ENCODE results near the gene PTPRM.

The PTPRM gene

GRCh38 chr18:7840411-7840810, 273.3 kb downstream of the PTPRM start:
- no peak for TF ChIP-seq CTCF (IDR thresholded peaks at IDR 0.05; ENCODE audit: low read length)
- TF ChIP-seq EZH2phosphoT487 (IDR thresholded peaks at IDR 0.05; ENCODE audit: low read length): no peak
- no peak for TF ChIP-seq EZH2 (optimal IDR thresholded peaks at IDR 0.05; ENCODE audit: low read depth, low read length)
- Histone ChIP-seq H3K36me3 (replicated peaks; ENCODE audit: insufficient read depth, low read length) (no peaks in the 10 kb centered on the region), H2AFZ (ENCODE audit: low read length) (no peak overlapping the region), H3K4me3 (ENCODE audit: low read length) (no peak overlapping the region), H3K4me2 (ENCODE audit: low read depth, low read length) (no peak overlapping the region), H3K79me2 (ENCODE audit: low read length) (no peaks in the 10 kb centered on the region), H3K9me2 (replicated peaks; ENCODE audit: insufficient read depth, low read length) (no peaks in the 10 kb centered on the region), H3K9me3 (replicated peaks; ENCODE audit: insufficient read depth, low read length) (no peaks in the 10 kb centered on the region), H3K27me3 (replicated peaks; ENCODE audit: insufficient read depth, low read length) (no peaks in the 10 kb centered on the region), H3K27ac (ENCODE audit: low read length) (no peak overlapping the region), H3K4me1 (ENCODE audit: low read length) (no peaks in the 10 kb centered on the region), H4K20me1 (ENCODE audit: insufficient read depth, low read length) (no peaks in the 10 kb centered on the region), H3K9ac (ENCODE audit: low read length) (no peak overlapping the region), H3F3A (ENCODE audit: insufficient read depth, low read length) (no peaks in the 10 kb centered on the region)
- DNase-seq: no peak

- Histone ChIP-seq H3K79me2 (ENCODE audit: low read length) (no peaks in the 10 kb centered on the region), H3K9me2 (replicated peaks; ENCODE audit: insufficient read depth, low read length) (no peaks in the 10 kb centered on the region), H3K4me1 (ENCODE audit: low read length) (no peaks in the 10 kb centered on the region), H3K27ac (ENCODE audit: low read length) (no peak overlapping the region), H3K36me3 (replicated peaks; ENCODE audit: insufficient read depth, low read length) (no peaks in the 10 kb centered on the region), H3K9ac (ENCODE audit: low read length) (no peak overlapping the region), H3K4me3 (ENCODE audit: low read length) (no peak overlapping the region), H3K4me2 (ENCODE audit: low read depth, low read length) (no peak overlapping the region), H2AFZ (ENCODE audit: low read length) (no peak overlapping the region), H3K9me3 (replicated peaks; ENCODE audit: insufficient read depth, low read length) (no peaks in the 10 kb centered on the region), H3F3A (ENCODE audit: insufficient read depth, low read length) (no peaks in the 10 kb centered on the region), H4K20me1 (ENCODE audit: insufficient read depth, low read length) (no peaks in the 10 kb centered on the region), H3K27me3 (replicated peaks; ENCODE audit: insufficient read depth, low read length) (no peaks in the 10 kb centered on the region)
- DNase-seq: no peak
- no peak for TF ChIP-seq CTCF (IDR thresholded peaks at IDR 0.05; ENCODE audit: low read length)
- no peak for TF ChIP-seq EZH2phosphoT487 (IDR thresholded peaks at IDR 0.05; ENCODE audit: low read length)
- TF ChIP-seq EZH2 (optimal IDR thresholded peaks at IDR 0.05; ENCODE audit: low read depth, low read length): no peak
Measured at GRCh38 chr18:7844017-7844416, 276.9 kb downstream of the PTPRM start.

- TF ChIP-seq EZH2phosphoT487 (IDR thresholded peaks at IDR 0.05; ENCODE audit: low read length): no peak
- no peak for TF ChIP-seq CTCF (IDR thresholded peaks at IDR 0.05; ENCODE audit: low read length)
- no peaks in the 10 kb centered on the region for H3K27me3 ChIP-seq (replicated peaks; ENCODE audit: insufficient read depth, low read length)
- no peaks in the 10 kb centered on the region for H3K9me3 ChIP-seq (replicated peaks; ENCODE audit: insufficient read depth, low read length)
- DNase-seq: no peak
- no peaks in the 10 kb centered on the region for H3K79me2 ChIP-seq (ENCODE audit: low read length)
- no peaks in the 10 kb centered on the region for H3K4me1 ChIP-seq (ENCODE audit: low read length)
- H3K27ac ChIP-seq (ENCODE audit: low read length): no peak overlapping the region
- no peaks in the 10 kb centered on the region for H3K9me2 ChIP-seq (replicated peaks; ENCODE audit: insufficient read depth, low read length)
- H2AFZ ChIP-seq (ENCODE audit: low read length): no peak overlapping the region
- H4K20me1 ChIP-seq (ENCODE audit: insufficient read depth, low read length): no peaks in the 10 kb centered on the region
- H3K4me3 ChIP-seq (ENCODE audit: low read length): no peak overlapping the region
- H3F3A ChIP-seq (ENCODE audit: insufficient read depth, low read length): no peaks in the 10 kb centered on the region
- no peak overlapping the region for H3K9ac ChIP-seq (ENCODE audit: low read length)
- no peaks in the 10 kb centered on the region for H3K36me3 ChIP-seq (replicated peaks; ENCODE audit: insufficient read depth, low read length)
- no peak overlapping the region for H3K4me2 ChIP-seq (ENCODE audit: low read depth, low read length)
Measured at GRCh38 chr18:7844418-7844817, 277.3 kb downstream of the PTPRM start.
